SKM-1 (cell line): ENCODE data around the gene STPG2.

Source experiments
- DNase-seq: peaks from one replicate; lab custom pipeline; 2025; ENCODE audit not compliant: unreplicated experiment; lab: John Stamatoyannopoulos, UW

STPG2 gene

GRCh38 chr4:97836662-97837061 lies 306.6 kb downstream of the STPG2 start:
- no peak for DNase-seq

- DNase-seq: no peak
Measured at GRCh38 chr4:97828646-97829045, 314.6 kb downstream of the STPG2 start.

- no peak for DNase-seq
Measured at GRCh38 chr4:97819294-97819693, 324.0 kb downstream of the STPG2 start.

GRCh38 chr4:97812768-97813167 lies 330.5 kb downstream of the STPG2 start:
- DNase-seq: no peak

GRCh38 chr4:97786306-97786920 lies 356.9 kb downstream of the STPG2 start:
- DNase-seq: no peak

GRCh38 chr4:97778174-97778573 lies 365.1 kb downstream of the STPG2 start:
- DNase-seq: no peak

- DNase-seq: no peak
Measured at GRCh38 chr4:97774347-97774989, 368.8 kb downstream of the STPG2 start.

- DNase-seq: no peak
Measured at GRCh38 chr4:97770222-97770621, 373.1 kb downstream of the STPG2 start.

GRCh38 chr4:97762115-97762512 lies 381.2 kb downstream of the STPG2 start:
- DNase-seq: no peak

- no peak for DNase-seq
Measured at GRCh38 chr4:97761445-97762114, 381.7 kb downstream of the STPG2 start.

- DNase-seq: no peak
Measured at GRCh38 chr4:97759785-97760184, 383.5 kb downstream of the STPG2 start.

- DNase-seq: no peak
Measured at GRCh38 chr4:97752599-97752998, 390.7 kb downstream of the STPG2 start.

GRCh38 chr4:97747945-97748344 lies 395.3 kb downstream of the STPG2 start:
- no peak for DNase-seq

GRCh38 chr4:97720869-97721432 lies 422.3 kb downstream of the STPG2 start:
- DNase-seq: peak; percentile 11

- no peak for DNase-seq
Measured at GRCh38 chr4:97691111-97691605, 452.1 kb downstream of the STPG2 start.

- no peak for DNase-seq
Measured at GRCh38 chr4:97670703-97671269, 472.5 kb downstream of the STPG2 start.

GRCh38 chr4:97665553-97665952 lies 477.7 kb downstream of the STPG2 start:
- DNase-seq: no peak

GRCh38 chr4:97664741-97665140 lies 478.5 kb downstream of the STPG2 start:
- no peak for DNase-seq

GRCh38 chr4:97662133-97662532 lies 481.1 kb downstream of the STPG2 start:
- DNase-seq: no peak

GRCh38 chr4:97656044-97656720 lies 487.1 kb downstream of the STPG2 start:
- no peak for DNase-seq

- no peak for DNase-seq
Measured at GRCh38 chr4:97653701-97654100, 489.6 kb downstream of the STPG2 start.
